Liver (tissue), 9 donors: ENCODE data around the gene KCNIP1. TPM values are rescaled to one million over a fixed set of nuclear protein-coding genes. Genes with fewer than 3 reads are reported as not detected.

Experiments used
- DNase-seq: peaks from one replicate; pipeline ENCODE4 v3.0.0-alpha.2; 2017; ENCODE audit warnings: low spot score
- H3K27ac ChIP-seq, 2 donors: one replicate each; pipeline ENCODE4 v1.7.0; 2013; ENCODE audit warnings: inconsistent platforms in 2 of 2, low read length in 2 of 2, control low read depth in 1 of 2, low read depth in 1 of 2, mild to moderate bottlenecking in 1 of 2
- H3K27me3 ChIP-seq, 4 donors: one replicate each; pipeline versions ENCODE4 v1.6.1 to v1.7.0; 2013; ENCODE audit warnings: low read length in 3 of 4, inconsistent platforms in 1 of 4, mild to moderate bottlenecking in 1 of 4, moderate library complexity in 1 of 4; ENCODE audit not compliant: control insufficient read depth in 4 of 4, insufficient read depth in 4 of 4
- H3K36me3 ChIP-seq, 4 donors: one replicate each; pipeline versions ENCODE4 v1.6.1 to v1.7.0; 2013; ENCODE audit warnings: low read length in 3 of 4, mild to moderate bottlenecking in 3 of 4, low read depth in 1 of 4, moderate library complexity in 1 of 4; ENCODE audit not compliant: control insufficient read depth in 4 of 4, insufficient read depth in 3 of 4
- H3K4me1 ChIP-seq, 4 donors: one replicate each; pipeline versions ENCODE4 v1.6.1 to v1.7.0; 2013; ENCODE audit warnings: low read length in 3 of 4, mild to moderate bottlenecking in 3 of 4, moderate library complexity in 1 of 4; ENCODE audit not compliant: control insufficient read depth in 4 of 4, insufficient read depth in 4 of 4
- H3K4me3 ChIP-seq, 3 donors: one replicate each; pipeline versions ENCODE4 v1.6.1 to v1.7.0; 2013; ENCODE audit warnings: low read length in 3 of 3, control low read depth in 1 of 3, low read depth in 1 of 3, mild to moderate bottlenecking in 1 of 3
- H3K9ac ChIP-seq, 2 donors: one replicate each; pipeline ENCODE4 v1.7.0; 2013; ENCODE audit warnings: low read length in 2 of 2, mild to moderate bottlenecking in 2 of 2, moderate library complexity in 2 of 2, control low read depth in 1 of 2, low read depth in 1 of 2
- H3K9me3 ChIP-seq, 4 donors: one replicate each; pipeline versions ENCODE4 v1.6.1 to v1.7.0; 2013; ENCODE audit warnings: low read length in 3 of 4; ENCODE audit not compliant: control insufficient read depth in 4 of 4
- EGR1 ChIP-seq, 2 donors: IDR thresholded peaks; 2 replicates each; pipeline ENCODE4 v1.6.1; 2016 to 2018; ENCODE audit warnings: antibody characterized with exemption in 2 of 2, low read depth in 2 of 2
- FOXA1 ChIP-seq: IDR thresholded peaks from 2 replicates; pipeline ENCODE4 v1.6.1; 2016; ENCODE audit warnings: antibody characterized with exemption
- GABPA ChIP-seq, 2 donors: IDR thresholded peaks in 1 of 2; conservative IDR thresholded peaks in 1 of 2; 2 replicates each; pipeline ENCODE4 v1.6.1; 2016; ENCODE audit warnings: antibody characterized with exemption in 2 of 2, mild to moderate bottlenecking in 1 of 2, moderate library complexity in 1 of 2
- HNF4A ChIP-seq, 2 donors: conservative IDR thresholded peaks; 2 replicates each; pipeline ENCODE4 v1.6.1; 2016; ENCODE audit warnings: antibody characterized with exemption in 2 of 2, mild to moderate bottlenecking in 2 of 2
- JUND ChIP-seq, 2 donors: IDR thresholded peaks; 2 replicates each; pipeline ENCODE4 v1.6.1; 2016; ENCODE audit warnings: antibody characterized with exemption in 2 of 2
- NR2F2 ChIP-seq: IDR thresholded peaks from 2 replicates; pipeline ENCODE4 v1.6.1; 2016; ENCODE audit warnings: antibody characterized with exemption
- RAD21 ChIP-seq, 2 donors: IDR thresholded peaks; 2 replicates each; pipeline ENCODE4 v1.6.1; 2016; ENCODE audit warnings: antibody characterized with exemption in 2 of 2, mild to moderate bottlenecking in 2 of 2
- RXRA ChIP-seq, 2 donors: IDR thresholded peaks; 2 replicates each; pipeline ENCODE4 v1.6.1; 2017 to 2018; ENCODE audit warnings: antibody characterized with exemption in 2 of 2, mild to moderate bottlenecking in 1 of 2
- TAF1 ChIP-seq: conservative IDR thresholded peaks from 2 replicates; pipeline ENCODE4 v1.6.1; 2016; ENCODE audit warnings: antibody characterized with exemption, mild to moderate bottlenecking
- YY1 ChIP-seq: IDR thresholded peaks from 2 replicates; pipeline ENCODE4 v1.6.1; 2016; ENCODE audit warnings: antibody characterized with exemption, mild to moderate bottlenecking
- WGBS: extraction: QIAGEN DNeasy Blood & Tissue Kit; methylation state at CpG from one replicate; pipeline ENCODE4 v1.1.7; 2013; 5-methylcytosine and 5-hydroxymethylcytosine counted together
- polyA plus RNA-seq, 2 donors: library from polyadenylated mRNA; stranded (reverse) in 1 of 2; unstranded in 1 of 2; fragments of 200-250 nt in 1 of 2; fragments of >200 nt in 1 of 2; fragmentation: Nextera tagmentation in 1 of 2; extraction: Ambion mirVana in 1 of 2; gene quantifications; one replicate each; pipeline versions ENCODE4 v1.2.1 to v1.2.3, GENCODE V29; 2013 to 2015
- total RNA-seq, 2 donors: library from RNA; depleted of rRNA; stranded (reverse); fragments of >200 nt; gene quantifications; one replicate each; pipeline ENCODE4 v1.2.3, GENCODE V29; 2014
- TF ChIP-seq, protein P1 (sequence below): IDR thresholded peaks from 2 replicates; pipeline ENCODE4 v1.6.1; 2016; ENCODE audit warnings: antibody characterized with exemption
- TF ChIP-seq, protein P2 (sequence below): IDR thresholded peaks from 2 replicates; pipeline ENCODE4 v1.6.1; 2016; ENCODE audit warnings: antibody characterized with exemption
- TF ChIP-seq, protein P3 (sequence below): fragments of 150-350 bp; IDR thresholded peaks from 2 replicates; pipeline ENCODE4 v1.5.1; 2017; ENCODE audit warnings: improper control_type of control experiment, low read depth, low read length; ENCODE audit not compliant: missing input control
- TF ChIP-seq, protein P4 (sequence below): IDR thresholded peaks from 2 replicates; pipeline ENCODE4 v1.6.1; 2016; ENCODE audit warnings: antibody characterized with exemption
- donor health status: healthy.
- donor health status: healthy.
- donor health status: healthy.
- donor health status: healthy.
- donor health status: healthy.

The KCNIP1 gene
- total and polyA plus RNA-seq, 4 donors = 0.08 to 0.23 TPM; not detected in 2

DNA sequence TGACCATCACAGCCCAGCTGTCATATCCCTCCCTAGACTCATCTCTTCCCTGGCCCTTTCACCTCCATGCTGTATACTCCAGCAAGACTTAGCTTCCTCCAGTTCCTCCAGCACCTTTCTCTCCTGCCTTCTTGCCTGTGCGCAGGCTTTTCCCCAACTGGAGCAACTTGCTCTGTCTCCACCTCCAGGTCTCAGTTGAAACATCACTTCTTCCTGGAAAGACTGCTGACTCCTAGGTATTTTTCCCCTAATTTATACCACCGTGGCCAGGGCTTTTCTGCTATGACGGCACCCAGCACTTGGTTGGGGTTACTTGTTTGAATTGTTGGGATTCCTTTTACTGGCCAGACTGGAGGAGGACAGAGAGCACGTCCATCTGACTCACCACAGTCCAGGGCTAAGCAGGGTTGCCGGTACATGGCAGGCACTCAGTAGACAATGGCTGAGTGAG, 67.5 kb downstream of the KCNIP1 start (continued):
- TF ChIP-seq RAD21 (IDR thresholded peaks at IDR 0.05) (no peak), JUND (IDR thresholded peaks at IDR 0.05) (no peak), NR2F2 (no peak)

DNA sequence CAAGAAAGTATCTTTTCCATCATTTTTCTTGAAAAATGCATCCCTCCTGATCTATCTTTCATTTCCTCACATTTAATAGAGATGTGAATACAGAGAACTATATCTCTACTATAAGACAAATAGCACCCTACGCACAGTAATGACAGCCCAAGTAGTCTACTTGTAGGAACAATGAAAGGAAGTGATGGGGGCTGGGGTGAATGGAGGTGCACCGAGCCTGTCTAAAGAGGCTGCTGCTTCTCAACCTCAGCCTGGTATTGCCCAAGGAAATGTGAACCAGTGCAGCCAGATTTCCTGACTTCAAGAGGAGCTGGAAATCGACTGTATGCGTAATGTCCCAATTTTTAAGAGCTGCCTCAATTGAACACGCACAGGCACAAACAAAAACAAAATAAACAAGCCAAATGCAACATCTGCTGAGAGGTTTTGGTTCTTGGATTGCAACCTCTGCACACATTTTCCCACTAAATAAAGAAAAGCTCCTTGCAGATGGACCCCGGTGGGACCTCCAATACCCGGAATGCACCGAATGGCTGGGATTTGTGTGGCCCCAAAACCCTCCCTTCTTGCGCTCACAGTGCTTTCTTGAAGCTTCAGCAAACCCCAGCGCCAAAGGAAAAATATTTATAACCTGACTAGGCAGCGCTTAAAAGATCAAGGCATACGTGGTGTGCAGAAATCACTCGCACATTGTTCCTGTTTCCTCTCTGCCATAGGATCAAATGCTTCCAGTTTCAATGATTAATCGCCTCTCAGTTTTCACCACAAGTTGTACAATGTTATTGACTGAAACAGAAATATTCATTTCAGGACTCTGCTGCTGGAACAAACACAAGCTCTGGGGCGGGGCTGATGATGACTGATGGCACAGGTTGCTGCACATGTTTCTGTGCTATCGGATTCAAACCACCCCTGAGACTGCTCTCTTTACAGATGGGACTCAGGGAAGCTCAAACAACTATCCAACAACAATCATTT, 68.3 kb downstream of the KCNIP1 start:
- DNase-seq = no peak
- no peaks in the 10 kb centered on the region for H3K4me1 ChIP-seq
- TF ChIP-seq HNF4A (conservative IDR thresholded peaks at IDR 0.05) (no peak), TAF1 (no peak), YY1 (no peak)
- TF ChIP-seq, protein P1, sequence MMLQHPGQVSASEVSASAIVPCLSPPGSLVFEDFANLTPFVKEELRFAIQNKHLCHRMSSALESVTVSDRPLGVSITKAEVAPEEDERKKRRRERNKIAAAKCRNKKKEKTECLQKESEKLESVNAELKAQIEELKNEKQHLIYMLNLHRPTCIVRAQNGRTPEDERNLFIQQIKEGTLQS = no peak
- H3K9ac ChIP-seq = no peak overlapping the region
- peaks cover 0 to 11% (median 0%) of the 10 kb centered on the region in 4 donors for H3K27me3 ChIP-seq
- no peak overlapping the region for H3K27ac ChIP-seq
- no peak overlapping the region for H3K4me3 ChIP-seq
- no peaks in the 10 kb centered on the region for H3K36me3 ChIP-seq
- WGBS = 55% methylated on average over 16 of the region's 16 CpGs
- H3K9me3 ChIP-seq = peaks cover 0 to 9% (median 5%) of the 10 kb centered on the region in 4 donors

DNA sequence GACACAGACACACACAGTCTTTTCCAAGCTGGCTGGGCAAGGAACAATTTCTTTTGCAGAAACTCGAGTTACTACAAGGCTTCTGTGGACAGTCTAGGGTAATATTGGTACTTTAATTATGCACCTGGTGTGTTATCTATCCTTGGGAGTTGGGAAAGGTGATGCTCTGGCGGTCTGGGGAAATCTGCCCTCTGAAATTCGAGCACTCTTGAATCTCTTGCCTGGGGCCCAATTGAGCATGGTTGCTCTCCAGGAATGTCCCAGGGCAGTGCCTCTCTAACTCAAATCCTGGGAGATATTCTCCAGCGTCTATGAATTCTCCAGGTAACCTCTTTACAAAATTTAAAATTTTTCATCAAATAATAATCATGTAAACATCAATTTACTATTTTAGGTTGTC, 69.3 kb downstream of the KCNIP1 start:
- H3K9me3 ChIP-seq = peaks cover 0 to 9% (median 5%) of the 10 kb centered on the region in 4 donors
- WGBS = 44% methylated on average over 4 of the region's 4 CpGs
- no peak overlapping the region for H3K9ac ChIP-seq
- TF ChIP-seq, protein P2, sequence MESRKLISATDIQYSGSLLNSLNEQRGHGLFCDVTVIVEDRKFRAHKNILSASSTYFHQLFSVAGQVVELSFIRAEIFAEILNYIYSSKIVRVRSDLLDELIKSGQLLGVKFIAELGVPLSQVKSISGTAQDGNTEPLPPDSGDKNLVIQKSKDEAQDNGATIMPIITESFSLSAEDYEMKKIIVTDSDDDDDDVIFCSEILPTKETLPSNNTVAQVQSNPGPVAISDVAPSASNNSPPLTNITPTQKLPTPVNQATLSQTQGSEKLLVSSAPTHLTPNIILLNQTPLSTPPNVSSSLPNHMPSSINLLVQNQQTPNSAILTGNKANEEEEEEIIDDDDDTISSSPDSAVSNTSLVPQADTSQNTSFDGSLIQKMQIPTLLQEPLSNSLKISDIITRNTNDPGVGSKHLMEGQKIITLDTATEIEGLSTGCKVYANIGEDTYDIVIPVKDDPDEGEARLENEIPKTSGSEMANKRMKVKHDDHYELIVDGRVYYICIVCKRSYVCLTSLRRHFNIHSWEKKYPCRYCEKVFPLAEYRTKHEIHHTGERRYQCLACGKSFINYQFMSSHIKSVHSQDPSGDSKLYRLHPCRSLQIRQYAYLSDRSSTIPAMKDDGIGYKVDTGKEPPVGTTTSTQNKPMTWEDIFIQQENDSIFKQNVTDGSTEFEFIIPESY = no peak
- TF ChIP-seq RXRA (IDR thresholded peaks at IDR 0.05) = no peak
- TF ChIP-seq, protein P3, sequence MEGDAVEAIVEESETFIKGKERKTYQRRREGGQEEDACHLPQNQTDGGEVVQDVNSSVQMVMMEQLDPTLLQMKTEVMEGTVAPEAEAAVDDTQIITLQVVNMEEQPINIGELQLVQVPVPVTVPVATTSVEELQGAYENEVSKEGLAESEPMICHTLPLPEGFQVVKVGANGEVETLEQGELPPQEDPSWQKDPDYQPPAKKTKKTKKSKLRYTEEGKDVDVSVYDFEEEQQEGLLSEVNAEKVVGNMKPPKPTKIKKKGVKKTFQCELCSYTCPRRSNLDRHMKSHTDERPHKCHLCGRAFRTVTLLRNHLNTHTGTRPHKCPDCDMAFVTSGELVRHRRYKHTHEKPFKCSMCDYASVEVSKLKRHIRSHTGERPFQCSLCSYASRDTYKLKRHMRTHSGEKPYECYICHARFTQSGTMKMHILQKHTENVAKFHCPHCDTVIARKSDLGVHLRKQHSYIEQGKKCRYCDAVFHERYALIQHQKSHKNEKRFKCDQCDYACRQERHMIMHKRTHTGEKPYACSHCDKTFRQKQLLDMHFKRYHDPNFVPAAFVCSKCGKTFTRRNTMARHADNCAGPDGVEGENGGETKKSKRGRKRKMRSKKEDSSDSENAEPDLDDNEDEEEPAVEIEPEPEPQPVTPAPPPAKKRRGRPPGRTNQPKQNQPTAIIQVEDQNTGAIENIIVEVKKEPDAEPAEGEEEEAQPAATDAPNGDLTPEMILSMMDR = no peak
- TF ChIP-seq FOXA1 = no peak
- no peak for TF ChIP-seq HNF4A (conservative IDR thresholded peaks at IDR 0.05)
- no peak for TF ChIP-seq EGR1 (IDR thresholded peaks at IDR 0.05; ENCODE audit: low read depth in 2 of 2)
- TF ChIP-seq GABPA (IDR thresholded peaks at IDR 0.05 in 1 of 2, conservative IDR thresholded peaks at IDR 0.05 in 1 of 2) = no peak
- TF ChIP-seq, protein P4, sequence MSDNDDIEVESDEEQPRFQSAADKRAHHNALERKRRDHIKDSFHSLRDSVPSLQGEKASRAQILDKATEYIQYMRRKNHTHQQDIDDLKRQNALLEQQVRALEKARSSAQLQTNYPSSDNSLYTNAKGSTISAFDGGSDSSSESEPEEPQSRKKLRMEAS = no peak
- no peak for DNase-seq
- peaks cover 0 to 9% (median 0%) of the 10 kb centered on the region in 4 donors for H3K27me3 ChIP-seq
- H3K4me3 ChIP-seq = no peak overlapping the region
- H3K4me1 ChIP-seq = no peaks in the 10 kb centered on the region
- H3K27ac ChIP-seq = no peak overlapping the region
- H3K36me3 ChIP-seq = no peaks in the 10 kb centered on the region
